A673 (cell line): ENCODE results near the gene TRMT10B.

ENCODE experiments used
- CTCF ChIP-seq: fragments of 300-800, 200-600 bp; sonication (generic); conservative IDR thresholded peaks from 2 replicates; pipeline ENCODE4 v1.5.1; 2017; ENCODE audit warnings: low read depth, mild to moderate bottlenecking, antibody characterized with exemption, low read length, moderate library complexity, mixed read lengths
- EZH2 ChIP-seq: fragments of 200-600 bp; sonication (generic); IDR thresholded peaks from 2 replicates; pipeline ENCODE4 v1.6.1; 2017; ENCODE audit warnings: borderline replicate concordance, low read depth, mild to moderate bottlenecking, mixed read lengths, antibody characterized with exemption, low read length; ENCODE audit not compliant: poor library complexity, severe bottlenecking

GRCh38 chr9:37753489-37754190, at the start of gene TRMT10B:
- no peak for TF ChIP-seq CTCF
- no peak for TF ChIP-seq EZH2
